ENCODE data around the gene ESF1.

The ESF1 gene, protein sequence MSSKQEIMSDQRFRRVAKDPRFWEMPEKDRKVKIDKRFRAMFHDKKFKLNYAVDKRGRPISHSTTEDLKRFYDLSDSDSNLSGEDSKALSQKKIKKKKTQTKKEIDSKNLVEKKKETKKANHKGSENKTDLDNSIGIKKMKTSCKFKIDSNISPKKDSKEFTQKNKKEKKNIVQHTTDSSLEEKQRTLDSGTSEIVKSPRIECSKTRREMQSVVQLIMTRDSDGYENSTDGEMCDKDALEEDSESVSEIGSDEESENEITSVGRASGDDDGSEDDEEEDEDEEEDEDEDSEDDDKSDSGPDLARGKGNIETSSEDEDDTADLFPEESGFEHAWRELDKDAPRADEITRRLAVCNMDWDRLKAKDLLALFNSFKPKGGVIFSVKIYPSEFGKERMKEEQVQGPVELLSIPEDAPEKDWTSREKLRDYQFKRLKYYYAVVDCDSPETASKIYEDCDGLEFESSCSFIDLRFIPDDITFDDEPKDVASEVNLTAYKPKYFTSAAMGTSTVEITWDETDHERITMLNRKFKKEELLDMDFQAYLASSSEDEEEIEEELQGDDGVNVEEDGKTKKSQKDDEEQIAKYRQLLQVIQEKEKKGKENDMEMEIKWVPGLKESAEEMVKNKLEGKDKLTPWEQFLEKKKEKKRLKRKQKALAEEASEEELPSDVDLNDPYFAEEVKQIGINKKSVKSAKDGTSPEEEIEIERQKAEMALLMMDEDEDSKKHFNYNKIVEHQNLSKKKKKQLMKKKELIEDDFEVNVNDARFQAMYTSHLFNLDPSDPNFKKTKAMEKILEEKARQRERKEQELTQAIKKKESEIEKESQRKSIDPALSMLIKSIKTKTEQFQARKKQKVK

GRCh38 chr20:13784893-13785715 lies at the start of gene ESF1, which contains the start of gene NDUFAF5:
Gene ESF1, minus strand, starts transcription at chr20:13784919. Its CDS starts 1,779 bp downstream, at chr20:13783140.
Gene NDUFAF5, plus strand, starts transcription at chr20:13785028. Its CDS starts 41 bp downstream, at chr20:13785069.
- peak; percentile 99 for DNase-seq

DNA sequence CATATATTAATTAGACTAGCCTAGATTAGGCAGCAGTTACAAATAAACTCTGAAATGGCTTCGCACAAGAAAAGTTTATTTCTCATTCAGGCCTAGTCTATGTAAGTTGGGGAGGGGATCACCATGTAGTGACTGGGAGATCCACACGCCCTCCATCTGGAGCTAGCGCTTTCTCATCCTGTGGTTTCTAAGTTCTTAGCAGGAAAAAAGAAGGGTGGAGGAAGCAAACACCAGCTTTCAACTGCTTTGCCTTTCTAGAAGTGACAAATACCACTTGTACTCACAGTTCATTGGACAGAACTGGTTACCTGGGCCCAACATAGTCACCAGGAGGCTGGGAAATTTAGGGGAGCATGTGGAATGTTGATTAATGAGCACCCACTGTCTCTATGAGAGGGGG lies 46.8 kb upstream of the ESF1 start:
- DNase-seq: no peak

GRCh38 chr20:13825465-13825864 lies 40.7 kb upstream of the ESF1 start:
- no peak for DNase-seq

GRCh38 chr20:13824459-13824858 lies 39.7 kb upstream of the ESF1 start:
- no peak for DNase-seq

DNA sequence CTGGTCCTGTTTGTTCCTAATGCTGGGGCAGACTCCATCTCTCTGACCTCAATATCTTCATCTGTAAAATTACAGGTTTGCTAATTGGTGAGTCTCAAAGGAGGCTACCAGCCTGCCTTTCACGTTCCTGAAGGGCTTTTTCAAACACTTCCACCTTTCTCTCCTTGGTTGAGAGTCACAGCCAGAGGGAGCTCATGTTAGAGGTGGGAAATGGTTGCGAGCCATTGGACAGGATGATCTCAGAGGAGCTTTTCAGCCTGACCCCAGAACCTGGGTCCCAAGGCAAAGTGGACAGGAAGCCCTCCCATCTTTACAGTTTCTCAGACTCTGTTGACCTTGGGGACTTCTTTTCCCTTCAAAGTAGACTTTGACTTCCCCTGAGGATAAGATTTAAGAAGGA lies 37.7 kb upstream of the ESF1 start:
- no peak for DNase-seq

DNA sequence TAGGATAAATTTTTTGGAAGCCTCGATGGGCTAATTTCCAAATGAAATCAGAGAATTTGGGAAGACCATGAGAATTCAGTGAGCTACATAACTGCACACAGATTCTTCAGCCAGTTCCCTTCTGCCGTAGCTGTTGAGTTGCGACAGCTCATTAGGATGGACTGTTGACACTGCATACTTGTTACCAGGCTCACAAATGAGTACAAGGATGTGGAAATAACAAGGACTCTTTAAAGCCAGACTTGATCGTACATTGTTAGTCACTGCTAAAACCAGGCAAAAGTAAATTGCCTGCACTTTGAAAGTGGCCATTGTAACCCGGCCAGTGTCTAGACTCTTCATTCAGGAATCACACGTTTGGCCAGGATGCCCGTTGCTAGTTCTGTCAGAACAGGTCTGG lies 37.2 kb upstream of the ESF1 start:
- no peak for DNase-seq

- peak; percentile 70 for DNase-seq
These were observed 35.3 kb upstream of the ESF1 start for GRCh38 chr20:13819885-13820645.

GRCh38 chr20:13817342-13817741 lies 32.6 kb upstream of the ESF1 start:
- DNase-seq: no peak

DNA sequence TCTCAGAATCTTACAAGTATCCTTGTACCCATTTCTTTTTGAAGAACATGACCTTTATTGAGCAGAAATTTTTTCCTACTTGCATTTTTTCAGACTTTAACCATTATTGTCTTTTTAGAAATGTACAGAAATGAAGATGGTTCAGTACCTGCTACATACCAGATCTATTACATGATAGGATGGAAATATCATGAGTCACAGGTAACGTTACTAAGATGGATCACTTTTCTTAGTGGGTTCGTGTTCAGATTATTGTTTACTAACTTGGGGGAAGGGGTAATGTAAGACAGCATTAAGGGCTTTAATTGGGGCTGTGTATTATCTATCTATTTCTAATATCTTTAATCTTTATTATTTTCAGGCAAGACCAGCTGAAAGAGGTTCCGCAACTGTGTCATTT lies 32.0 kb upstream of the ESF1 start:
- DNase-seq: no peak

- no peak for DNase-seq
These were observed 30.0 kb upstream of the ESF1 start for GRCh38 chr20:13814672-13815071.

GRCh38 chr20:13813910-13814309 lies 29.2 kb upstream of the ESF1 start:
- DNase-seq: no peak

DNA sequence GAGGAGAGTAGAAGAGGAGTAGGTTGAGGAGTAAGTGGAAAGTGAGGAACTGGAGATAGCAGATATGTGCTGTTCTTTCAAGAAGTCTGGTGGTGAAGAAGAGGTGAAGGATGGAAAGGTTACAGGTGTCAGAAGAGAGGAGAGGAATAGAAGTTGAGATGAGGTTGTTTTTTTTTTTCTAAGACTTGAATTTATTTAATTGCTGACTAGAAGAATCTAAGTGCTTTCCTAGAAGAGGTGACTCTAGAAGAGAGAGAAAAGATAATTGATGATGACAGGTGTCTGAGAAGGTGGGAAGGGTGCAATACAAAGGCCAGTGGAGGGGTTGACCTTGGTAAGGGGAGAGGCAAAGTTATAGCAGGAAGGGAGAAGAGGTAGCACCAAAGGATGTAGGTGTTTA lies 25.7 kb upstream of the ESF1 start:
- no peak for DNase-seq

- no peak for DNase-seq
These were observed 25.1 kb upstream of the ESF1 start for GRCh38 chr20:13809855-13810254.

DNA sequence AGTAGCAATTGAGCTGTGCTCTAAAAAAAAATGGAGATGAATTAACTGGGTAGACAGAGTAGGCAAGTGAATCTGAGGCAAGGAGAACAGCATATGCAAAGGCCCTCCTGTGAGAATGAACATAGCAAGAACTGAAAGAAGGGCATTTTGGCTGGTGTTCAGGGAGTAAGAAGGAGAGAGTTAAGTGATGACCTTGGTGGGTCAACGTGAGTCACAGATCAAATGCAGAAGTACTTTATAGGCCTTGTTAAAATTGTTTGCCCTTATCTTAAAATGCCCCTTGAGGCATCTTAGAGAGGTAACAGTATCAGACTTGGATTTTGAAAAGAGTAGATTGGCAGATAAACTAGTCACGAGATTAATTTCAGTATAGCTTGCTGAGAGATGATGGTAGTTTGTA lies 24.7 kb upstream of the ESF1 start:
- no peak for DNase-seq

DNA sequence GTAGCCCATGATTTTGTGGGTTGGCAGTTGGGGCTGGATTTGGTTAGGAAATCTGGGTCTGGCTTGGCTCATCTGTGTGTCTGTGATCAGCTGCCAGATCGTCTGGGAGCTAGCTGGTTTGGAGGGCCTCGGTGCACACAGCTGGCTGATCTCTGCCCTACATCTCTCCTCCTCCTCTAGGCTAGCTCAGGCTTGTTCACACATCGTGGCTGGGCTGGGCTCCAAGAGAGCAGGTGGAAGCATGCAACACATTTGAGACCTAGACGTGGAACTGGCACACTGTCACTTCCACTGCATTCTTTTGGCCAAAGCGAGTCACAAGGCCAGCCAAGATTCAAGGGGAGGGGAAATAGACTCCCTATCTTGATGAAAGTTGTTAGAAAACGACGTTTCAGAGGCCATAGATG lies 16.0 kb upstream of the ESF1 start:
- peak; percentile 59 for DNase-seq

DNA sequence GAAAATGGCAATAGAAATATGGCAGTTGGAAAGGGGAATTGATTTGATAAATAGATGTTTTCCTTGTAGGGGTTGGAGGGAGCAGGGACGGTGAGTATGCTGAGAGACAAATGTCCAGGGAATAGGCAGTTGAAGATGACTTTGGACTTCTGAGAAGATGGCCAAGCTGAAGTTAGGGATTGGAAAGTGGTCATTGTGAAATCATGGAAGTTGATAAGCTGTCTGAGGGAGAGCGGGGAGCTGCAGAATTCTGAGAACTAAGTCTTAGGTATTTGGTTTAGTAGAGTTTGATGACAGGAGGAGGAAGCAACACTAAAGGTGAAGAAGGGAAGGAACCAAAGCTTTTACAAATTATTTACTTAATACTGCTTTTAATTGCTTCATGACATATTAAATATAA lies 15.3 kb upstream of the ESF1 start:
- no peak for DNase-seq

DNA sequence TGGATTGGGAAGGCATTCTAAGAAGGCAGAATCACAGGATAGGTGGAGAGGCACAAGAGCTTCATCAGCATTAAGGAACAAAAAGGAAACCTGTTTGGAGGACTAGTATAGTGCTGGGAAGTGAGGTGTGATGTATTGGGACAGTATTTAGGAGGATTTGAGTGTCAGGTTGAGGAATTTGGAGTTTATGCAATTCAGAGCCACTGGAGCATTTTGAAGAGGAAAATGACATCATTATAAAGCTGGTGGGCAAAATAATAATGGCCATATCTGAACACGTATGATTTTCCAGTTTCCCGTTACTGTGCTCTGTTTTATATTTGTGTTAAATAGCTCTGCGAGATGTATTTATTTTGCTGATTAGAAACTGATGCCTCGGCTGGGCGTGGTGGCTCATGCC lies 14.3 kb upstream of the ESF1 start:
- DNase-seq: no peak

DNA sequence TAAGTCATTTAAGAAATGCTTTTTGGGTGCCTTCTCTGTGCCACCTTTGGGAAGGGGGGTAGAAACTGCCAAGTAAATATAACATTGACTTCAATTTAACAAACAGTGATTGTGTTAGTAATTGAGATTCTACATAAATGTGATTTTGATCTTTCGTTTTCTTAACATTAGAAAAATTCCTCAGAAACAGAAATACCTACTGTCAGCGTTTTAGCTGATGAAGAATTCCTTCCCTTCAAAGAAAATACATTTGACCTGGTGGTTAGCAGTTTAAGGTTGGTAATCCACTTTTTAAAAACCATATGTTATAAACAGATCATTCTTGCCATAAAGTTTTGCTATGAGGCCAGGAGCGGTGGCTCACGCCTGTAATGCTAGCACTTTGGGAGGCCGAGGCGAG lies 9.9 kb upstream of the ESF1 start:
- no peak for DNase-seq

DNA sequence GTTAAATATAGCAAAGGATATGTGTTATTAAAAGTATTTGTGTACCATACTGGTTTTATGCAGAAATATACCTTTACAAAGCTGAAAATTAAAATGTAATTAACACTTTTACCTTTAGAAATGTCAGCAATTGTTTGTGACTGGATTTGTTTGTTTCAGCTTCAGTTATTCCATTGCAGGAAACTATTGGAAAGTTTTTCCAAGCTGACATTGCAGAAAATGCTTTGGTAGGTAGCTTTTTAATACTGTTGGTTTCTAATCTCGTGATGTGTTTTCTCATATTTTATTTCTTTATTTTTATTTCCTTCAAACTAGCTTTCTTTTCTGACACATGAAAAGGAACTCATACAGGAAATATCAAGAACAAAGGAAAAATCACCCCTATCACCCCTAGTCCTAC lies 8.3 kb upstream of the ESF1 start:
- no peak for DNase-seq

- DNase-seq: no peak
These were observed 7.1 kb upstream of the ESF1 start for GRCh38 chr20:13791540-13792459.

DNA sequence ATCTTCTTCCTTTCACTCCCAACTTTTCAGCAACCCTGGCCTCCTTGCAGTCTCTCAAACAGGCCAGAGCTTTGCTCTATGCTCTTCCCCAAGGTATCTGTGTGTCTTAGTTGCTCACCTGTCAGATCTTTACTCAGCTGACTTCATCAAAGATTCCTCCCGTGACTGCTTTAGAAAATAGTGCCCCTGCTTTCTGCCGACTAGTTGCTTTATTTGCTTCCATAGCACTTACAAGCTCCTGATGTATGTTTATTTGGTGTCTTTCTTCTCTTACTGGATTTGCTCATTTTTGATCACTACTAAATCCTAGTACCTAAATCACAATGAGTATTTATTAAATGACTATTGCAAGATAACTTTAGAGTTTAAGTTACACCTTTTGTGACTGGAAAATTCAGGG lies 6.0 kb upstream of the ESF1 start:
- DNase-seq: no peak
